ENCODE measurements around the gene HEBP1.

The HEBP1 gene

GRCh38 chr12:13032164-13032563 lies 32.1 kb upstream of the HEBP1 start:
- DNase-seq (ENCODE audit: extremely low read depth, low read depth), result no peak

GRCh38 chr12:13030541-13031291 lies 30.7 kb upstream of the HEBP1 start:
- TF ChIP-seq CTCF (IDR thresholded peaks at IDR 0.05; ENCODE audit: low read depth, low read length, missing control alignments), result no peak
- no peak for DNase-seq (ENCODE audit: extremely low read depth, low read depth)
- H3K4me3 ChIP-seq (replicated peaks; ENCODE audit: low read depth, low read length), result no peak overlapping the region

More at GRCh38 chr12:13032164-13032563, 32.1 kb upstream of the HEBP1 start:
- H3K4me3 ChIP-seq (replicated peaks; ENCODE audit: low read depth, low read length), result no peak overlapping the region
- TF ChIP-seq CTCF (IDR thresholded peaks at IDR 0.05; ENCODE audit: low read depth, low read length, missing control alignments), result no peak

GRCh38 chr12:13028825-13029570 lies 28.9 kb upstream of the HEBP1 start:
- H3K4me3 ChIP-seq (replicated peaks; ENCODE audit: low read depth, low read length), result no peak overlapping the region
- DNase-seq (ENCODE audit: extremely low read depth, low read depth), result no peak
- TF ChIP-seq CTCF (IDR thresholded peaks at IDR 0.05; ENCODE audit: low read depth, low read length, missing control alignments), result no peak

GRCh38 chr12:13027508-13027907 lies 27.4 kb upstream of the HEBP1 start:
- no peak overlapping the region for H3K4me3 ChIP-seq (replicated peaks; ENCODE audit: low read depth, low read length)
- no peak for TF ChIP-seq CTCF (IDR thresholded peaks at IDR 0.05; ENCODE audit: low read depth, low read length, missing control alignments)
- no peak for DNase-seq (ENCODE audit: extremely low read depth, low read depth)

GRCh38 chr12:13027032-13027431 lies 27.0 kb upstream of the HEBP1 start:
- H3K4me3 ChIP-seq (replicated peaks; ENCODE audit: low read depth, low read length), result no peak overlapping the region
- TF ChIP-seq CTCF (IDR thresholded peaks at IDR 0.05; ENCODE audit: low read depth, low read length, missing control alignments), result no peak
- DNase-seq (ENCODE audit: extremely low read depth, low read depth), result no peak

GRCh38 chr12:13026286-13026685 lies 26.2 kb upstream of the HEBP1 start:
- TF ChIP-seq CTCF (IDR thresholded peaks at IDR 0.05; ENCODE audit: low read depth, low read length, missing control alignments), result no peak
- no peak for DNase-seq (ENCODE audit: extremely low read depth, low read depth)
- no peak overlapping the region for H3K4me3 ChIP-seq (replicated peaks; ENCODE audit: low read depth, low read length)

Measured in HFF-Myc (cell line).